Endothelial cell of umbilical vein (primary cell): ENCODE data around the gene GRM8. TPM values are rescaled to one million over a fixed set of nuclear protein-coding genes. Genes with fewer than 3 reads are reported as not detected.

Experiments
- BruUV-seq: library from RNA; stranded (reverse); fragments of 400-500 nt; replicated peaks from 2 replicates; lab custom pipeline; 2021; lab: Mats Ljungman, UMichigan
- CTCF ChIA-PET: fragments of 300-600, 350-600 bp; sonication (Branson Sonifier 250); formaldehyde crosslinking; loops from one replicate; lab custom pipeline; 2021; ENCODE audit warnings: antibody characterized with exemption, inconsistent platforms; lab: Charles Lee
- POLR2A ChIA-PET: fragments of 300-600, 350-600 bp; sonication (Branson Sonifier 250); formaldehyde crosslinking; loops from one replicate; lab custom pipeline; 2021; ENCODE audit warnings: antibody characterized with exemption, inconsistent platforms; lab: Charles Lee
- DNase-seq: peaks from one replicate; pipeline ENCODE4 v3.0.0-alpha.2; 2011; ENCODE audit warnings: low read depth, low spot score
- FAIRE-seq: peaks from 2 replicates; lab custom pipeline; 2011; peaks lifted over from hg19 to GRCh38; lab: Jason Lieb, UNC
- H2AFZ ChIP-seq: 2 replicates; pipeline ENCODE4 v1.6.0; 2012; ENCODE audit warnings: low read depth, low read length, control low read depth, inconsistent platforms
- H3K27ac ChIP-seq: 2 replicates; pipeline ENCODE4 v1.5.1; 2011; ENCODE audit warnings: low read depth, mild to moderate bottlenecking, control low read depth, low read length, moderate library complexity; ENCODE audit not compliant: insufficient read depth
- H3K27me3 ChIP-seq, 2 experiments: 2 replicates each; pipeline versions ENCODE4 v1.6.0 to v1.6.1; 2011; ENCODE audit warnings: low read length in 2 of 2, mixed read lengths in 1 of 2; ENCODE audit not compliant: control insufficient read depth in 2 of 2, insufficient read depth in 2 of 2
- H3K36me3 ChIP-seq, 2 experiments: 2 replicates in 1 of 2; 3 replicates in 1 of 2; pipeline ENCODE4 v1.5.1; 2011; ENCODE audit warnings: low read length in 2 of 2, mild to moderate bottlenecking in 1 of 2, moderate library complexity in 1 of 2; ENCODE audit not compliant: control insufficient read depth in 2 of 2, insufficient read depth in 2 of 2; ENCODE audit errors: extremely low read depth in 1 of 2
- H3K4me1 ChIP-seq: 3 replicates; pipeline ENCODE4 v1.5.1; 2011; ENCODE audit warnings: mild to moderate bottlenecking, low read length; ENCODE audit not compliant: control insufficient read depth, insufficient read depth; ENCODE audit errors: extremely low read depth
- H3K4me2 ChIP-seq: 2 replicates; pipeline ENCODE4 v1.6.1; 2011; ENCODE audit warnings: low read length, control low read depth, mixed read lengths; ENCODE audit not compliant: insufficient read depth
- H3K4me3 ChIP-seq, 3 experiments: fragments of 200-600 bp in 1 of 3; sonication (generic), shearing (Covaris generic) in 1 of 3; replicated peaks in 1 of 3; 2 replicates each; pipeline ENCODE4 v1.5.1; 2011 to 2016; ENCODE audit warnings: control low read depth in 3 of 3, low read length in 3 of 3, mild to moderate bottlenecking in 2 of 3, inconsistent platforms in 1 of 3, low read depth in 1 of 3, moderate library complexity in 1 of 3; ENCODE audit not compliant: insufficient read depth in 1 of 3
- H3K79me2 ChIP-seq: 2 replicates; pipeline ENCODE4 v1.6.0; 2012; ENCODE audit warnings: low read length, inconsistent platforms; ENCODE audit not compliant: control insufficient read depth, insufficient read depth
- H3K9ac ChIP-seq: replicated peaks from 2 replicates; pipeline ENCODE3; 2011; ENCODE audit warnings: low read length, control low read depth; ENCODE audit not compliant: insufficient read depth; ENCODE audit errors: extremely low read depth
- H3K9me1 ChIP-seq: replicated peaks from 3 replicates; pipeline ENCODE4 v1.6.0; 2011; ENCODE audit warnings: mild to moderate bottlenecking, low read length; ENCODE audit not compliant: control insufficient read depth, insufficient read depth; ENCODE audit errors: extremely low read depth
- H3K9me3 ChIP-seq: replicated peaks from 2 replicates; pipeline ENCODE4 v1.5.1; 2012; ENCODE audit warnings: low read length, inconsistent platforms; ENCODE audit not compliant: control insufficient read depth, insufficient read depth
- H4K20me1 ChIP-seq: replicated peaks from 2 replicates; pipeline ENCODE3; 2011; ENCODE audit warnings: mild to moderate bottlenecking, low read length; ENCODE audit not compliant: control insufficient read depth, insufficient read depth; ENCODE audit errors: extremely low read depth
- EZH2 ChIP-seq: IDR thresholded peaks from 2 replicates; pipeline ENCODE4 v1.6.1; 2012; ENCODE audit warnings: borderline replicate concordance, low read depth, mild to moderate bottlenecking, moderate library complexity, low read length, inconsistent platforms; ENCODE audit not compliant: severe bottlenecking
- FOS ChIP-seq: IDR thresholded peaks from 2 replicates; pipeline ENCODE4 v1.6.1; 2011; ENCODE audit warnings: mild to moderate bottlenecking, low read length, moderate library complexity, borderline replicate concordance; ENCODE audit not compliant: insufficient read depth
- GATA2 ChIP-seq: IDR thresholded peaks from 2 replicates; pipeline ENCODE4 v1.7.0; 2011; ENCODE audit warnings: low read depth, mild to moderate bottlenecking, moderate library complexity, mixed read lengths, low read length; ENCODE audit not compliant: insufficient read length, insufficient read depth
- JUN ChIP-seq: IDR thresholded peaks from 2 replicates; pipeline ENCODE4 v1.6.1; 2011; ENCODE audit warnings: borderline replicate concordance, low read depth; ENCODE audit not compliant: insufficient read length, insufficient read depth
- MYC ChIP-seq: IDR thresholded peaks from one replicate; pipeline ENCODE4 v1.6.1; 2011; ENCODE audit warnings: mild to moderate bottlenecking, low read depth, low read length
- POLR2A ChIP-seq: IDR thresholded peaks from 2 replicates; pipeline ENCODE4 v1.6.1; 2012; ENCODE audit warnings: low read depth, mild to moderate bottlenecking, control low read depth, low read length
- POLR2AphosphoS5 ChIP-seq: IDR thresholded peaks from 2 replicates; pipeline ENCODE4 v1.6.1; 2012; ENCODE audit warnings: low read depth, mild to moderate bottlenecking, control low read depth, low read length, moderate library complexity; ENCODE audit not compliant: insufficient read depth
- dilution Hi-C: fragments of 300-500 bp; cut with MboI; formaldehyde crosslinking; loops from one replicate; pipeline ENCODE4 v1.15.0; 2019; ENCODE audit warnings: low sequenced_read_pairs; ENCODE audit not compliant: extremely low pct_ligation_motif_present
- intact Hi-C: fragments of 100-400 bp; cut with micrococcal nuclease; formaldehyde crosslinking; loops from one replicate; pipeline ENCODE4 v1.10.0; 2022
- polyA plus RNA-seq, 4 experiments: library from polyadenylated mRNA; depleted of rRNA in 3 of 4; stranded (reverse) in 3 of 4; unstranded in 1 of 4; fragments of >200 nt; gene quantifications; 2 replicates each; pipeline versions ENCODE4 v1.2.1 to v1.2.3, GENCODE V29; 2011 to 2012; ENCODE audit warnings: missing spikeins in 1 of 4
- total RNA-seq: library from RNA; stranded (reverse); gene quantifications from 2 replicates; pipeline ENCODE4 v1.2.3, GENCODE V29; 2021
- TF ChIP-seq, protein P1 (sequence below): IDR thresholded peaks from 2 replicates; pipeline ENCODE4 v1.6.1; 2011; ENCODE audit not compliant: insufficient read depth, insufficient read length
- TF ChIP-seq, protein P2 (sequence below), 2 donors: IDR thresholded peaks; 1 replicate in 1 of 2; 2 replicates in 1 of 2; pipeline ENCODE4 v1.5.1; 2011; ENCODE audit warnings: low read length in 2 of 2, mild to moderate bottlenecking in 2 of 2, moderate library complexity in 2 of 2, control low read depth in 1 of 2, inconsistent platforms in 1 of 2, low read depth in 1 of 2; ENCODE audit not compliant: insufficient read depth in 1 of 2; ENCODE audit errors: extremely low read depth in 1 of 2

The GRM8 gene
- total and polyA plus RNA-seq, 2 donors (not counting 3 experiments of a cell fraction or from before 2014, with no cell fraction given), result not detected

DNA sequence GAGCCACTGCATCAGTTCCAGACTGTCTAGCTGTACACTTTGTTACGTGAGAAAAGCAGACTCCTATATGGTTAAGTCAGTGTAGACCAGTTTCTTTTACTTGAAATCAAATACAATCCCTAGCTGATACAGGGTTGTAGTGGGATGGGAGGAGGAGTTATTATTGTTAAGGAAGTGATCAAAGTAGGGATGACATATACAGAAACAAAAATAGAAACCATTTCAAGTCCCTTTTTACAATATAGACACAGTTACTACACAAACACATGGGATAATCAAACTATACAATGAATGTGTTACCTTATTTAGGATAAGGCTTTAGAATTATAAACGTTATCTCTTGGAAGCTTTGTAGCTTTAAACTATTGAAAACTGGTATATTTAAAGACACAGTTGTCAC, 233.9 kb downstream of the GRM8 start:
- H3K27ac ChIP-seq, result no peak overlapping the region
- no peaks in the 10 kb centered on the region for H3K9me1 ChIP-seq
- TF ChIP-seq POLR2A (no peak), EZH2 (no peak), FOS (no peak), GATA2 (no peak), POLR2AphosphoS5 (no peak), JUN (no peak), MYC (no peak)
- TF ChIP-seq, protein P1, sequence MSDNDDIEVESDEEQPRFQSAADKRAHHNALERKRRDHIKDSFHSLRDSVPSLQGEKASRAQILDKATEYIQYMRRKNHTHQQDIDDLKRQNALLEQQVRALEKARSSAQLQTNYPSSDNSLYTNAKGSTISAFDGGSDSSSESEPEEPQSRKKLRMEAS, result no peak
- TF ChIP-seq, protein P2, sequence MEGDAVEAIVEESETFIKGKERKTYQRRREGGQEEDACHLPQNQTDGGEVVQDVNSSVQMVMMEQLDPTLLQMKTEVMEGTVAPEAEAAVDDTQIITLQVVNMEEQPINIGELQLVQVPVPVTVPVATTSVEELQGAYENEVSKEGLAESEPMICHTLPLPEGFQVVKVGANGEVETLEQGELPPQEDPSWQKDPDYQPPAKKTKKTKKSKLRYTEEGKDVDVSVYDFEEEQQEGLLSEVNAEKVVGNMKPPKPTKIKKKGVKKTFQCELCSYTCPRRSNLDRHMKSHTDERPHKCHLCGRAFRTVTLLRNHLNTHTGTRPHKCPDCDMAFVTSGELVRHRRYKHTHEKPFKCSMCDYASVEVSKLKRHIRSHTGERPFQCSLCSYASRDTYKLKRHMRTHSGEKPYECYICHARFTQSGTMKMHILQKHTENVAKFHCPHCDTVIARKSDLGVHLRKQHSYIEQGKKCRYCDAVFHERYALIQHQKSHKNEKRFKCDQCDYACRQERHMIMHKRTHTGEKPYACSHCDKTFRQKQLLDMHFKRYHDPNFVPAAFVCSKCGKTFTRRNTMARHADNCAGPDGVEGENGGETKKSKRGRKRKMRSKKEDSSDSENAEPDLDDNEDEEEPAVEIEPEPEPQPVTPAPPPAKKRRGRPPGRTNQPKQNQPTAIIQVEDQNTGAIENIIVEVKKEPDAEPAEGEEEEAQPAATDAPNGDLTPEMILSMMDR (IDR thresholded peaks at IDR 0.05; ENCODE audit: extremely low read depth in 1 of 2, insufficient read depth in 1 of 2, low read depth in 1 of 2, low read length in 2 of 2), result no peak
- H2AFZ ChIP-seq, result no peak overlapping the region
- dilution Hi-C loops, result no loop called here
- DNase-seq, result no peak
- no peaks in the 10 kb centered on the region for H3K4me1 ChIP-seq
- H3K9me3 ChIP-seq, result peaks cover 4% of the 10 kb centered on the region
- H3K27me3 ChIP-seq, result no peaks in the 10 kb centered on the region
- H3K79me2 ChIP-seq, result no peaks in the 10 kb centered on the region
- no peak overlapping the region for H3K4me2 ChIP-seq
- POLR2A ChIA-PET, result no interaction called here
- H4K20me1 ChIP-seq, result no peaks in the 10 kb centered on the region
- intact Hi-C loops, result no loop called here
- no TSS peak for BruUV-seq
- CTCF ChIA-PET, result no interaction called here
- no peak for FAIRE-seq
- no peak overlapping the region for H3K4me3 ChIP-seq
- H3K9ac ChIP-seq, result no peak overlapping the region
- no peaks in the 10 kb centered on the region for H3K36me3 ChIP-seq
